H1 (cell line): ENCODE data around the gene PTPRG.

Experiments
- HDAC2 ChIP-seq, 2 experiments: fragments of 300-600 bp in 1 of 2; sonication (generic) in 1 of 2; IDR thresholded peaks; 2 replicates each; pipeline ENCODE4 v1.6.1; 2011 to 2012; ENCODE audit warnings: low read depth in 2 of 2, low read length in 2 of 2, mild to moderate bottlenecking in 2 of 2, moderate library complexity in 2 of 2, borderline replicate concordance in 1 of 2, inconsistent platforms in 1 of 2
- KDM1A ChIP-seq: fragments of 200-600, 300-600 bp; sonication (generic); IDR thresholded peaks from 2 replicates; pipeline ENCODE4 v1.7.1; 2016; ENCODE audit warnings: mild to moderate bottlenecking, low read length, borderline replicate concordance
- MAFK ChIP-seq: IDR thresholded peaks from 2 replicates; pipeline ENCODE4 v1.6.1; 2012; ENCODE audit warnings: low read depth, mild to moderate bottlenecking, improper control_type of control experiment, low read length
- POLR2A ChIP-seq, 2 experiments: IDR thresholded peaks; 1 replicate in 1 of 2; 2 replicates in 1 of 2; pipeline ENCODE4 v1.6.1; 2011; ENCODE audit warnings: low read depth in 2 of 2, low read length in 2 of 2, mild to moderate bottlenecking in 2 of 2; ENCODE audit errors: control extremely low read depth in 1 of 2
- RFX5 ChIP-seq: IDR thresholded peaks from 2 replicates; pipeline ENCODE4 v1.6.1; 2011; ENCODE audit warnings: low read depth, low read length, improper control_type of control experiment, borderline replicate concordance
- SP1 ChIP-seq: IDR thresholded peaks from 2 replicates; pipeline ENCODE4 v1.6.1; 2011; ENCODE audit warnings: low read depth, low read length
- YY1 ChIP-seq: IDR thresholded peaks from 2 replicates; pipeline ENCODE4 v1.6.1; 2011; ENCODE audit warnings: low read depth, mild to moderate bottlenecking, low read length
- TF ChIP-seq, protein P1 (sequence below), 3 experiments: IDR thresholded peaks; 1 replicate in 2 of 3; 2 replicates in 1 of 3; pipeline versions ENCODE4 v1.5.1 to v1.6.1; 2011; ENCODE audit warnings: low read length in 3 of 3, mild to moderate bottlenecking in 3 of 3, inconsistent platforms in 2 of 3, low read depth in 1 of 3, moderate library complexity in 1 of 3; ENCODE audit not compliant: insufficient read depth in 1 of 3; ENCODE audit errors: control extremely low read depth in 1 of 3
- TF ChIP-seq, protein P2 (sequence below): fragments of 300-600 bp; sonication (generic); IDR thresholded peaks from 2 replicates; pipeline ENCODE4 v1.7.1; 2012; ENCODE audit warnings: low read length, moderate library complexity, mild to moderate bottlenecking, inconsistent platforms; ENCODE audit not compliant: insufficient replicate concordance
- TF ChIP-seq, protein P3 (sequence below): IDR thresholded peaks from 2 replicates; pipeline ENCODE4 v1.6.1; 2011; ENCODE audit warnings: low read length, improper control_type of control experiment

DNA sequence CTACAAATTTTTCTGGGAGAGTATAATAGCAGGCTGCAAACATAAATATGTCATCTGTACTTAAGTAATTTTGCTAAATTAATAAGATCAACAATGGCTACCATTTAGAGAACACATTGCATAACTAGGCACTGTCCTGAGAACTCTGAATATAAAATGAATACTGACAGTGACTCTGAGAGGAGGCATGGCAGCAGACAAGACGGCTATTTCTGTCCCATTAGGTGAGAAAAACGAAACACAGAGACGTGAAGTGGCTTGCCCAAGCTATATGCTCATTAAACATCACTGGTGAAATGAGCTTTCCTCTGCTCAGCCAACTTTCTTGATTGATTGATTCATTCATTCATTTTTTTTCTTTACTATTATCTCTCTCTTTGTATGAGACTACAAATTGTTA lies 384.3 kb downstream of the PTPRG start:
- TF ChIP-seq, protein P1, sequence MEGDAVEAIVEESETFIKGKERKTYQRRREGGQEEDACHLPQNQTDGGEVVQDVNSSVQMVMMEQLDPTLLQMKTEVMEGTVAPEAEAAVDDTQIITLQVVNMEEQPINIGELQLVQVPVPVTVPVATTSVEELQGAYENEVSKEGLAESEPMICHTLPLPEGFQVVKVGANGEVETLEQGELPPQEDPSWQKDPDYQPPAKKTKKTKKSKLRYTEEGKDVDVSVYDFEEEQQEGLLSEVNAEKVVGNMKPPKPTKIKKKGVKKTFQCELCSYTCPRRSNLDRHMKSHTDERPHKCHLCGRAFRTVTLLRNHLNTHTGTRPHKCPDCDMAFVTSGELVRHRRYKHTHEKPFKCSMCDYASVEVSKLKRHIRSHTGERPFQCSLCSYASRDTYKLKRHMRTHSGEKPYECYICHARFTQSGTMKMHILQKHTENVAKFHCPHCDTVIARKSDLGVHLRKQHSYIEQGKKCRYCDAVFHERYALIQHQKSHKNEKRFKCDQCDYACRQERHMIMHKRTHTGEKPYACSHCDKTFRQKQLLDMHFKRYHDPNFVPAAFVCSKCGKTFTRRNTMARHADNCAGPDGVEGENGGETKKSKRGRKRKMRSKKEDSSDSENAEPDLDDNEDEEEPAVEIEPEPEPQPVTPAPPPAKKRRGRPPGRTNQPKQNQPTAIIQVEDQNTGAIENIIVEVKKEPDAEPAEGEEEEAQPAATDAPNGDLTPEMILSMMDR (IDR thresholded peaks at IDR 0.05; ENCODE audit: control extremely low read depth in 1 of 3, insufficient read depth in 1 of 3, low read depth in 1 of 3, low read length in 3 of 3): no peak
- TF ChIP-seq POLR2A (IDR thresholded peaks at IDR 0.05; ENCODE audit: control extremely low read depth in 1 of 2, low read depth in 2 of 2, low read length in 2 of 2) (no peak), MAFK (no peak), RFX5 (no peak), KDM1A (no peak), SP1 (no peak), HDAC2 (IDR thresholded peaks at IDR 0.05; ENCODE audit: borderline replicate concordance in 1 of 2, low read depth in 2 of 2, low read length in 2 of 2) (no peak), YY1 (no peak)
- TF ChIP-seq, protein P2, sequence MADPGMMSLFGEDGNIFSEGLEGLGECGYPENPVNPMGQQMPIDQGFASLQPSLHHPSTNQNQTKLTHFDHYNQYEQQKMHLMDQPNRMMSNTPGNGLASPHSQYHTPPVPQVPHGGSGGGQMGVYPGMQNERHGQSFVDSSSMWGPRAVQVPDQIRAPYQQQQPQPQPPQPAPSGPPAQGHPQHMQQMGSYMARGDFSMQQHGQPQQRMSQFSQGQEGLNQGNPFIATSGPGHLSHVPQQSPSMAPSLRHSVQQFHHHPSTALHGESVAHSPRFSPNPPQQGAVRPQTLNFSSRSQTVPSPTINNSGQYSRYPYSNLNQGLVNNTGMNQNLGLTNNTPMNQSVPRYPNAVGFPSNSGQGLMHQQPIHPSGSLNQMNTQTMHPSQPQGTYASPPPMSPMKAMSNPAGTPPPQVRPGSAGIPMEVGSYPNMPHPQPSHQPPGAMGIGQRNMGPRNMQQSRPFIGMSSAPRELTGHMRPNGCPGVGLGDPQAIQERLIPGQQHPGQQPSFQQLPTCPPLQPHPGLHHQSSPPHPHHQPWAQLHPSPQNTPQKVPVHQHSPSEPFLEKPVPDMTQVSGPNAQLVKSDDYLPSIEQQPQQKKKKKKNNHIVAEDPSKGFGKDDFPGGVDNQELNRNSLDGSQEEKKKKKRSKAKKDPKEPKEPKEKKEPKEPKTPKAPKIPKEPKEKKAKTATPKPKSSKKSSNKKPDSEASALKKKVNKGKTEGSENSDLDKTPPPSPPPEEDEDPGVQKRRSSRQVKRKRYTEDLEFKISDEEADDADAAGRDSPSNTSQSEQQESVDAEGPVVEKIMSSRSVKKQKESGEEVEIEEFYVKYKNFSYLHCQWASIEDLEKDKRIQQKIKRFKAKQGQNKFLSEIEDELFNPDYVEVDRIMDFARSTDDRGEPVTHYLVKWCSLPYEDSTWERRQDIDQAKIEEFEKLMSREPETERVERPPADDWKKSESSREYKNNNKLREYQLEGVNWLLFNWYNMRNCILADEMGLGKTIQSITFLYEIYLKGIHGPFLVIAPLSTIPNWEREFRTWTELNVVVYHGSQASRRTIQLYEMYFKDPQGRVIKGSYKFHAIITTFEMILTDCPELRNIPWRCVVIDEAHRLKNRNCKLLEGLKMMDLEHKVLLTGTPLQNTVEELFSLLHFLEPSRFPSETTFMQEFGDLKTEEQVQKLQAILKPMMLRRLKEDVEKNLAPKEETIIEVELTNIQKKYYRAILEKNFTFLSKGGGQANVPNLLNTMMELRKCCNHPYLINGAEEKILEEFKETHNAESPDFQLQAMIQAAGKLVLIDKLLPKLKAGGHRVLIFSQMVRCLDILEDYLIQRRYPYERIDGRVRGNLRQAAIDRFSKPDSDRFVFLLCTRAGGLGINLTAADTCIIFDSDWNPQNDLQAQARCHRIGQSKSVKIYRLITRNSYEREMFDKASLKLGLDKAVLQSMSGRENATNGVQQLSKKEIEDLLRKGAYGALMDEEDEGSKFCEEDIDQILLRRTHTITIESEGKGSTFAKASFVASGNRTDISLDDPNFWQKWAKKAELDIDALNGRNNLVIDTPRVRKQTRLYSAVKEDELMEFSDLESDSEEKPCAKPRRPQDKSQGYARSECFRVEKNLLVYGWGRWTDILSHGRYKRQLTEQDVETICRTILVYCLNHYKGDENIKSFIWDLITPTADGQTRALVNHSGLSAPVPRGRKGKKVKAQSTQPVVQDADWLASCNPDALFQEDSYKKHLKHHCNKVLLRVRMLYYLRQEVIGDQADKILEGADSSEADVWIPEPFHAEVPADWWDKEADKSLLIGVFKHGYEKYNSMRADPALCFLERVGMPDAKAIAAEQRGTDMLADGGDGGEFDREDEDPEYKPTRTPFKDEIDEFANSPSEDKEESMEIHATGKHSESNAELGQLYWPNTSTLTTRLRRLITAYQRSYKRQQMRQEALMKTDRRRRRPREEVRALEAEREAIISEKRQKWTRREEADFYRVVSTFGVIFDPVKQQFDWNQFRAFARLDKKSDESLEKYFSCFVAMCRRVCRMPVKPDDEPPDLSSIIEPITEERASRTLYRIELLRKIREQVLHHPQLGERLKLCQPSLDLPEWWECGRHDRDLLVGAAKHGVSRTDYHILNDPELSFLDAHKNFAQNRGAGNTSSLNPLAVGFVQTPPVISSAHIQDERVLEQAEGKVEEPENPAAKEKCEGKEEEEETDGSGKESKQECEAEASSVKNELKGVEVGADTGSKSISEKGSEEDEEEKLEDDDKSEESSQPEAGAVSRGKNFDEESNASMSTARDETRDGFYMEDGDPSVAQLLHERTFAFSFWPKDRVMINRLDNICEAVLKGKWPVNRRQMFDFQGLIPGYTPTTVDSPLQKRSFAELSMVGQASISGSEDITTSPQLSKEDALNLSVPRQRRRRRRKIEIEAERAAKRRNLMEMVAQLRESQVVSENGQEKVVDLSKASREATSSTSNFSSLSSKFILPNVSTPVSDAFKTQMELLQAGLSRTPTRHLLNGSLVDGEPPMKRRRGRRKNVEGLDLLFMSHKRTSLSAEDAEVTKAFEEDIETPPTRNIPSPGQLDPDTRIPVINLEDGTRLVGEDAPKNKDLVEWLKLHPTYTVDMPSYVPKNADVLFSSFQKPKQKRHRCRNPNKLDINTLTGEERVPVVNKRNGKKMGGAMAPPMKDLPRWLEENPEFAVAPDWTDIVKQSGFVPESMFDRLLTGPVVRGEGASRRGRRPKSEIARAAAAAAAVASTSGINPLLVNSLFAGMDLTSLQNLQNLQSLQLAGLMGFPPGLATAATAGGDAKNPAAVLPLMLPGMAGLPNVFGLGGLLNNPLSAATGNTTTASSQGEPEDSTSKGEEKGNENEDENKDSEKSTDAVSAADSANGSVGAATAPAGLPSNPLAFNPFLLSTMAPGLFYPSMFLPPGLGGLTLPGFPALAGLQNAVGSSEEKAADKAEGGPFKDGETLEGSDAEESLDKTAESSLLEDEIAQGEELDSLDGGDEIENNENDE: no peak
- TF ChIP-seq, protein P3, sequence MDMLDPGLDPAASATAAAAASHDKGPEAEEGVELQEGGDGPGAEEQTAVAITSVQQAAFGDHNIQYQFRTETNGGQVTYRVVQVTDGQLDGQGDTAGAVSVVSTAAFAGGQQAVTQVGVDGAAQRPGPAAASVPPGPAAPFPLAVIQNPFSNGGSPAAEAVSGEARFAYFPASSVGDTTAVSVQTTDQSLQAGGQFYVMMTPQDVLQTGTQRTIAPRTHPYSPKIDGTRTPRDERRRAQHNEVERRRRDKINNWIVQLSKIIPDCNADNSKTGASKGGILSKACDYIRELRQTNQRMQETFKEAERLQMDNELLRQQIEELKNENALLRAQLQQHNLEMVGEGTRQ: no peak
